SK-N-SH treated with all-trans-retinoic acid at 6 μM for 48 hours (cell line): Measurements from ENCODE around the gene ABCC6.

Source experiments
- ARNTL ChIP-seq: fragments of 450-650 bp; formaldehyde crosslinking; IDR thresholded peaks from 2 replicates; pipeline ENCODE4 v1.5.0; 2020; ENCODE audit warnings: low read depth, mild to moderate bottlenecking, moderate library complexity, borderline replicate concordance
- BACH2 ChIP-seq: fragments of 250-450 bp; sonication (Bioruptor Pico); IDR thresholded peaks from 2 replicates; pipeline ENCODE4 v1.9.0; 2021; ENCODE audit warnings: mild to moderate bottlenecking, borderline replicate concordance
- ISL1 ChIP-seq: fragments of 250-450 bp; sonication (Bioruptor Pico); IDR thresholded peaks from 2 replicates; pipeline ENCODE4 v2.1.2; 2022; ENCODE audit warnings: mild to moderate bottlenecking, moderate library complexity
- PATZ1 ChIP-seq: fragments of 250-450 bp; sonication (Bioruptor Pico); IDR thresholded peaks from 2 replicates; pipeline ENCODE4 v1.8.0; 2020; ENCODE audit warnings: mild to moderate bottlenecking, moderate library complexity, borderline replicate concordance
- PPARA ChIP-seq: fragments of 250-450 bp; sonication (Bioruptor Pico); IDR thresholded peaks from 2 replicates; pipeline ENCODE4 v1.5.0; 2020; ENCODE audit warnings: mild to moderate bottlenecking, borderline replicate concordance
- TF ChIP-seq, protein P1 (sequence below): fragments of 250-450 bp; sonication (Bioruptor Pico); IDR thresholded peaks from 2 replicates; pipeline ENCODE4 v1.8.0; 2021; ENCODE audit warnings: low read depth, mild to moderate bottlenecking, moderate library complexity, borderline replicate concordance

DNA sequence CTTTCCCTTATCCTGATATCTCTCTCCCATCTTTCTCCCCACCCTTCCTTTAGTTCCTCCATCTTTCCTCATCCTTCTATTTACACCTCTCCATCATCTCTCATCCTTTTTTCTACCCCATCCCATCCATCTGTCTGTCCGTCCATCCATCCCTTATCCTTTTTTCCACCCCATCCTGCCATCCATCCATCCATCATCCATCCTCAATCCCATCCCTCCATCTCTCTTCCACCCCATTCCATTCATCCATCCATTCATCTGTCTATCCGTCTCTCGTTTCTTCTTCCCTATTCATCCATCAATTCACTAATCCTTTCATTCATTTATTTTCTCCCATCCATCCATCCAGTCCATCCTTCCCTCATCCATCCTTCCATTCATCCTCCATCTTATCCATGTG is 68.1 kb downstream of the ABCC6 start:
- TF ChIP-seq PATZ1: no peak
- TF ChIP-seq, protein P1, sequence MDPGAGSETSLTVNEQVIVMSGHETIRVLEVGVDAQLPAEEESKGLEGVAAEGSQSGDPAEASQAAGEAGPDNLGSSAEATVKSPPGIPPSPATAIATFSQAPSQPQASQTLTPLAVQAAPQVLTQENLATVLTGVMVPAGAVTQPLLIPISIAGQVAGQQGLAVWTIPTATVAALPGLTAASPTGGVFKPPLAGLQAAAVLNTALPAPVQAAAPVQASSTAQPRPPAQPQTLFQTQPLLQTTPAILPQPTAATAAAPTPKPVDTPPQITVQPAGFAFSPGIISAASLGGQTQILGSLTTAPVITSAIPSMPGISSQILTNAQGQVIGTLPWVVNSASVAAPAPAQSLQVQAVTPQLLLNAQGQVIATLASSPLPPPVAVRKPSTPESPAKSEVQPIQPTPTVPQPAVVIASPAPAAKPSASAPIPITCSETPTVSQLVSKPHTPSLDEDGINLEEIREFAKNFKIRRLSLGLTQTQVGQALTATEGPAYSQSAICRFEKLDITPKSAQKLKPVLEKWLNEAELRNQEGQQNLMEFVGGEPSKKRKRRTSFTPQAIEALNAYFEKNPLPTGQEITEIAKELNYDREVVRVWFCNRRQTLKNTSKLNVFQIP (CRISPR knock-in tag): no peak
- no peak for TF ChIP-seq BACH2
- TF ChIP-seq PPARA (CRISPR knock-in tag): no peak
- no peak for TF ChIP-seq ARNTL (CRISPR knock-in tag)
- no peak for TF ChIP-seq ISL1 (CRISPR knock-in tag)
